Endothelial cell of umbilical vein (primary cell): ENCODE measurements around the gene ZNF669. TPM values are rescaled to one million over a fixed set of nuclear protein-coding genes. Genes with fewer than 3 reads are reported as not detected.

Source experiments
- BruUV-seq: library from RNA; stranded (reverse); fragments of 400-500 nt; replicated peaks from 2 replicates; lab custom pipeline; 2021; lab: Mats Ljungman, UMichigan
- CTCF ChIA-PET: fragments of 300-600, 350-600 bp; sonication (Branson Sonifier 250); formaldehyde crosslinking; loops from one replicate; lab custom pipeline; 2021; ENCODE audit warnings: antibody characterized with exemption, inconsistent platforms; lab: Charles Lee
- POLR2A ChIA-PET: fragments of 300-600, 350-600 bp; sonication (Branson Sonifier 250); formaldehyde crosslinking; loops from one replicate; lab custom pipeline; 2021; ENCODE audit warnings: antibody characterized with exemption, inconsistent platforms; lab: Charles Lee
- DNase-seq: peaks from one replicate; pipeline ENCODE4 v3.0.0-alpha.2; 2011; ENCODE audit warnings: low read depth, low spot score
- FAIRE-seq: peaks from 2 replicates; lab custom pipeline; 2011; peaks lifted over from hg19 to GRCh38; lab: Jason Lieb, UNC
- H2AFZ ChIP-seq: 2 replicates; pipeline ENCODE4 v1.6.0; 2012; ENCODE audit warnings: low read depth, low read length, control low read depth, inconsistent platforms
- H3K27ac ChIP-seq: 2 replicates; pipeline ENCODE4 v1.5.1; 2011; ENCODE audit warnings: low read depth, mild to moderate bottlenecking, control low read depth, low read length, moderate library complexity; ENCODE audit not compliant: insufficient read depth
- H3K27me3 ChIP-seq, 2 experiments: 2 replicates each; pipeline versions ENCODE4 v1.6.0 to v1.6.1; 2011; ENCODE audit warnings: low read length in 2 of 2, mixed read lengths in 1 of 2; ENCODE audit not compliant: control insufficient read depth in 2 of 2, insufficient read depth in 2 of 2
- H3K36me3 ChIP-seq, 2 experiments: 2 replicates in 1 of 2; 3 replicates in 1 of 2; pipeline ENCODE4 v1.5.1; 2011; ENCODE audit warnings: low read length in 2 of 2, mild to moderate bottlenecking in 1 of 2, moderate library complexity in 1 of 2; ENCODE audit not compliant: control insufficient read depth in 2 of 2, insufficient read depth in 2 of 2; ENCODE audit errors: extremely low read depth in 1 of 2
- H3K4me1 ChIP-seq: 3 replicates; pipeline ENCODE4 v1.5.1; 2011; ENCODE audit warnings: mild to moderate bottlenecking, low read length; ENCODE audit not compliant: control insufficient read depth, insufficient read depth; ENCODE audit errors: extremely low read depth
- H3K4me2 ChIP-seq: 2 replicates; pipeline ENCODE4 v1.6.1; 2011; ENCODE audit warnings: low read length, control low read depth, mixed read lengths; ENCODE audit not compliant: insufficient read depth
- H3K4me3 ChIP-seq, 3 experiments: fragments of 200-600 bp in 1 of 3; sonication (generic), shearing (Covaris generic) in 1 of 3; replicated peaks in 1 of 3; 2 replicates each; pipeline ENCODE4 v1.5.1; 2011 to 2016; ENCODE audit warnings: control low read depth in 3 of 3, low read length in 3 of 3, mild to moderate bottlenecking in 2 of 3, inconsistent platforms in 1 of 3, low read depth in 1 of 3, moderate library complexity in 1 of 3; ENCODE audit not compliant: insufficient read depth in 1 of 3
- H3K79me2 ChIP-seq: 2 replicates; pipeline ENCODE4 v1.6.0; 2012; ENCODE audit warnings: low read length, inconsistent platforms; ENCODE audit not compliant: control insufficient read depth, insufficient read depth
- H3K9ac ChIP-seq: replicated peaks from 2 replicates; pipeline ENCODE3; 2011; ENCODE audit warnings: low read length, control low read depth; ENCODE audit not compliant: insufficient read depth; ENCODE audit errors: extremely low read depth
- H3K9me1 ChIP-seq: replicated peaks from 3 replicates; pipeline ENCODE4 v1.6.0; 2011; ENCODE audit warnings: mild to moderate bottlenecking, low read length; ENCODE audit not compliant: control insufficient read depth, insufficient read depth; ENCODE audit errors: extremely low read depth
- H3K9me3 ChIP-seq: replicated peaks from 2 replicates; pipeline ENCODE4 v1.5.1; 2012; ENCODE audit warnings: low read length, inconsistent platforms; ENCODE audit not compliant: control insufficient read depth, insufficient read depth
- H4K20me1 ChIP-seq: replicated peaks from 2 replicates; pipeline ENCODE3; 2011; ENCODE audit warnings: mild to moderate bottlenecking, low read length; ENCODE audit not compliant: control insufficient read depth, insufficient read depth; ENCODE audit errors: extremely low read depth
- EZH2 ChIP-seq: IDR thresholded peaks from 2 replicates; pipeline ENCODE4 v1.6.1; 2012; ENCODE audit warnings: borderline replicate concordance, low read depth, mild to moderate bottlenecking, moderate library complexity, low read length, inconsistent platforms; ENCODE audit not compliant: severe bottlenecking
- FOS ChIP-seq: IDR thresholded peaks from 2 replicates; pipeline ENCODE4 v1.6.1; 2011; ENCODE audit warnings: mild to moderate bottlenecking, low read length, moderate library complexity, borderline replicate concordance; ENCODE audit not compliant: insufficient read depth
- JUN ChIP-seq: IDR thresholded peaks from 2 replicates; pipeline ENCODE4 v1.6.1; 2011; ENCODE audit warnings: borderline replicate concordance, low read depth; ENCODE audit not compliant: insufficient read length, insufficient read depth
- POLR2A ChIP-seq: IDR thresholded peaks from 2 replicates; pipeline ENCODE4 v1.6.1; 2012; ENCODE audit warnings: low read depth, mild to moderate bottlenecking, control low read depth, low read length
- dilution Hi-C: fragments of 300-500 bp; cut with MboI; formaldehyde crosslinking; loops from one replicate; pipeline ENCODE4 v1.15.0; 2019; ENCODE audit warnings: low sequenced_read_pairs; ENCODE audit not compliant: extremely low pct_ligation_motif_present
- intact Hi-C: fragments of 100-400 bp; cut with micrococcal nuclease; formaldehyde crosslinking; loops from one replicate; pipeline ENCODE4 v1.10.0; 2022
- polyA plus RNA-seq, 4 experiments: library from polyadenylated mRNA; depleted of rRNA in 3 of 4; stranded (reverse) in 3 of 4; unstranded in 1 of 4; fragments of >200 nt; gene quantifications; 2 replicates each; pipeline versions ENCODE4 v1.2.1 to v1.2.3, GENCODE V29; 2011 to 2012; ENCODE audit warnings: missing spikeins in 1 of 4
- total RNA-seq: library from RNA; stranded (reverse); gene quantifications from 2 replicates; pipeline ENCODE4 v1.2.3, GENCODE V29; 2021

ZNF669 gene
- total and polyA plus RNA-seq, 2 donors (not counting 3 experiments of a cell fraction or from before 2014, with no cell fraction given) = 2.4 to 7.8 TPM

DNA sequence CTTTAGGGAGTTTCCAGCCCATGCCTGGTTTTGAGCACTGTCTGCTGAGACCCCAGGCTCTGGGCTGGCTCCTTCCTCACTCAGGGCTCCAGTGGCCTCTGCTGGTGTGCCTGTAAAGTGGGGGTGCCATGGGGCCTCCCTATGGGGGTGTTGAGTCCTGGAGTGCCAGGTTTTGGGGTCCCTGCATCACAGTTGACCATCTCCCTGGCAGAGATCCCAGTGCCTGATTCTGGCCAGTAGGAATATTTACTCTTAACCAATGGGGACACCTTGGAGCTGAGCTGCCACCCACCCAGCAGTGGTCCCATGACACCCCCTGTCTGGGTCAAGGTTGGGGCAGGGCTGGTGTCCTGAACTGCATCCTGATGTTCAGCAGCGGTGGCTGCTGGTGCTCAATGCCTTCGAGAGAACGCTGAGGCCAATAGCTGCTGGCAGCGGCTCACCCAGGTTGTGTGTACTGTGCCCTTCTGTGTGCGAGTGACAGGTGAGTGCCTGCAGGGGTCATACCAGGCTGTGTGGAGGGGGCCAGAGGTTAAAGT lies 9.6 kb upstream of the ZNF669 start:
- peaks cover 0 to 8% of the 10 kb centered on the region in 2 experiments for H3K27me3 ChIP-seq
- no peak for TF ChIP-seq FOS
- H3K4me3 ChIP-seq = no peak overlapping the region
- no peak overlapping the region for H2AFZ ChIP-seq
- dilution Hi-C loops (no loop called here), intact Hi-C loops (no loop called here)
- no peak overlapping the region for H3K27ac ChIP-seq
- BruUV-seq = no TSS peak
- H4K20me1 ChIP-seq = no peaks in the 10 kb centered on the region
- no peaks in the 10 kb centered on the region for H3K79me2 ChIP-seq
- DNase-seq (no peak), FAIRE-seq (no peak)
- no peaks in the 10 kb centered on the region for H3K9me1 ChIP-seq
- no peaks in the 10 kb centered on the region for H3K4me1 ChIP-seq
- H3K36me3 ChIP-seq = no peaks in the 10 kb centered on the region
- H3K9ac ChIP-seq = no peak overlapping the region
- CTCF ChIA-PET = no interaction called here
- H3K4me2 ChIP-seq = no peak overlapping the region
- POLR2A ChIA-PET = no interaction called here
- H3K9me3 ChIP-seq = no peaks in the 10 kb centered on the region

DNA sequence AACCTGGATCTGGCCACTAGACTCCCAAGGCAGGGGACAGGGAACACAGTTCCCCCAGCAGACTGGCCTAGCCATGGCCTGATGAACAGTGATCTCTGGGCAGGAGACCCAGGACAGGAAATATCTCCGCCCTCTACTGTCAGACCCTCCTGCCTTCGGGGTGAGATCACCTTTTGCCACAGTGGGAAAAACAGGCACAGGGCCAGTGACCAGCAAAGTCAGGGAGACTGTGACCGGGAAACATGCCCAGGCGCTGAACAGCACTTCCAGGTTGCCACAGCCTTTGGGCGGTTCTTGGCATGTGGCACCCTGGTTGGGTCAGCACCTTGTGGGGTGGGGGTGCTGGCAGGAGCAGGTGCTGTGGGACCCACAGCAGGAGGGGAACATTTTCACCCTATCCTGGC lies 8.9 kb upstream of the ZNF669 start:
- no peak for FAIRE-seq
- H3K27me3 ChIP-seq = peaks cover 0 to 8% of the 10 kb centered on the region in 2 experiments
- H3K79me2 ChIP-seq = no peaks in the 10 kb centered on the region
- H3K36me3 ChIP-seq = no peaks in the 10 kb centered on the region
- no peak overlapping the region for H3K4me2 ChIP-seq
- DNase-seq = no peak
- ChIA-PET POLR2A (no interaction called here), CTCF (no interaction called here)
- intact Hi-C loops = no loop called here
- H2AFZ ChIP-seq = no peak overlapping the region
- H3K27ac ChIP-seq = no peak overlapping the region
- no peaks in the 10 kb centered on the region for H3K9me1 ChIP-seq
- TF ChIP-seq JUN (no peak), EZH2 (no peak), POLR2A (no peak)
- BruUV-seq = no TSS peak
- no peaks in the 10 kb centered on the region for H3K9me3 ChIP-seq
- dilution Hi-C loops = no loop called here
- H4K20me1 ChIP-seq = no peaks in the 10 kb centered on the region
- H3K4me3 ChIP-seq = no peak overlapping the region
- H3K4me1 ChIP-seq = no peaks in the 10 kb centered on the region
- H3K9ac ChIP-seq = no peak overlapping the region
